Measurements from ENCODE around the gene CNP. TPM values are rescaled to one million over a fixed set of nuclear protein-coding genes. Genes with fewer than 3 reads are reported as not detected.
A peak's percentile ranks its signal among the peaks of the same experiment; 100 is the strongest.

CNP gene
- total and polyA plus RNA-seq, 2 of the 8 experiments (the other 6 are each of a cell fraction or from before 2014, with no cell fraction given) = 21.9 to 60.6 TPM

GRCh38 chr17:42019509-42020404 is 53.2 kb downstream of the CNP start, which contains the start of gene NKIRAS2 (continued):
- TF ChIP-seq HDAC6 (IDR thresholded peaks at IDR 0.05; ENCODE audit: low read depth, low read length) (no peak), SP1 (IDR thresholded peaks at IDR 0.05; ENCODE audit: low read depth, low read length) (no peak), TCF12 (IDR thresholded peaks at IDR 0.05; ENCODE audit: low read depth, low read length) (no peak), CREB1 (IDR thresholded peaks at IDR 0.05) (peak; percentile 54), CEBPB (IDR thresholded peaks at IDR 0.05; ENCODE audit: low read depth, low read length) (no peak), CBX5 (IDR thresholded peaks at IDR 0.05; ENCODE audit: low read depth, low read length) (no peak), BCL11A (IDR thresholded peaks at IDR 0.05; ENCODE audit: low read depth in 2 of 2, low read length in 2 of 2) (no peak), RBBP5 (IDR thresholded peaks at IDR 0.05; ENCODE audit: borderline replicate concordance, low read depth, low read length) (no peak), POU5F1 (IDR thresholded peaks at IDR 0.05; ENCODE audit: low read depth, low read length) (no peak), CHD7 (IDR thresholded peaks at IDR 0.05; ENCODE audit: insufficient replicate concordance, low read length) (no peak)

Measured in H1 (cell line).